Measurements from ENCODE around the gene TGFBI.

TGFBI gene

DNA sequence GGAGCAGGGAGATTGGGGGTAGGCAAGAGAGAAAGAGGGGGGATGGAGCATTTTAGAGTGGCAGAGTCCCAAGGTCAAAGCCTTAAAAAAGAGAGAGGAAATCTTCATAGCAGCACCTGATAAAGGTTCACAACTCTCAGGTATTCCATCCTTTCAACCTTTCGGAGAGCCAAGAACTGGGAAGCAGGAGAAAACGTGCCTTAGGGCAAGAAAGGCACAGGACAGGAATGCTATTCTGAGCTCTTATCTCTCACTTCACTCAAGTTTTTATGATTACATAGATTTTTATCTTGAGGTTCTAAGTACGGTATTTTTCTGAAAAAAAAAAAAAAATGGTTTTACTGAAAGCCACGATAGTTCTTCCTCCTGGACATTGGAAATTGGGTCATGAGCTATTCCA lies 69.4 kb downstream of the TGFBI start:
- no peak for DNase-seq

DNA sequence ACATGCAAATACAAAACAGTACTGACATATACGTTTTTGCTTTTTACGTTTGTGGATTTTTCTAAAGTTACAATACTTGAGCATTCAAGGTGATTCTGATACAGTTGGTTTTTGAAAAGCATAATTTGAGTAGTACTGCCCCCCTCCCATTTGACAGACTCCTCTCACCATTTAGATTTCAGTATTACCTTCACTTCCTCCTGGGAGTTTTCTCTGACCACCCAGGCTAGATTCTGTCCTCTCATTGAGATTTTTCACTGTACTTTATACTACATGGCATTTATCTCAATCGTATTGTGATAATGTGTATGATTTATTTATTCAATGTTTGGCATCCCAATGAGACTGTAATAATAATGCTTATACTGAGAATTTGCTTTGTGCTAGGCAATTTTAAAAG lies 71.1 kb downstream of the TGFBI start:
- no peak for DNase-seq

DNA sequence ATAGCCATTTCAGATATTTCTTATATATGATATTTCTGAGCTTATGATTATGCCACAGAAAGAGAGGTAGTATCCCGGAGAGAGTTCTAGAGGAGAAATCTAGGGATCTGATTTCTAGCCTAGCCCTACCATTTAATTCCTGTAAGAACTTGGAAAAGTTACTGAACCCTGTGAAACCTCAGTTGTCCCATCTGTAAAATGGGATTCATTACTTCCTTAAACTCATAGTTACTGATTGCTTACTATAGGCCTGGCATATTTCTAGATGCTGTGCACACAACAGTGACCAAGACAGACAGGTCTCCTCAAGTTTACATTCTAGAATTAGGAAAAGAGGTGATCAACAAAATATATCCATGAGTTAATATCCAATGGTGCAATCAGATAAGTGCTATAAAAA lies 73.1 kb downstream of the TGFBI start:
- no peak for DNase-seq

DNA sequence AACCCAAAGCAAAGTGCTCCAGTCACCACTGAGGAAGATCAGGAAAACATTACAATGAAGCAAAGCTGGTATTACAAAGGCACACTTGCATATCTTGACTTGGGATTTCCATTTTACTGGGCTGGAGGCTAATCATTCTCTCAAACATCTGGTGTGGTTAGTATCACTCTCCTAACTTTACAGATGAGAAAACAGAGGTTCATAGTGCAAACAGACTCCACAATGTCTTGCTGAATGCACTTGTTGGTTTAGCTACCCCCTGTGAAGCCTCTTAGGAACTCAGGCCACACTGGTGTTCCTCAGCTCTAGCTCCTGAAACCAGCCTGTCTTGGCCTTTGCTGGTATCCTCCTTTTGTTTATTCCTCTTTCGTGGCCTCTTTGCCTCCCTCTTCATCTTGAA lies 74.3 kb downstream of the TGFBI start:
- no peak for DNase-seq

DNA sequence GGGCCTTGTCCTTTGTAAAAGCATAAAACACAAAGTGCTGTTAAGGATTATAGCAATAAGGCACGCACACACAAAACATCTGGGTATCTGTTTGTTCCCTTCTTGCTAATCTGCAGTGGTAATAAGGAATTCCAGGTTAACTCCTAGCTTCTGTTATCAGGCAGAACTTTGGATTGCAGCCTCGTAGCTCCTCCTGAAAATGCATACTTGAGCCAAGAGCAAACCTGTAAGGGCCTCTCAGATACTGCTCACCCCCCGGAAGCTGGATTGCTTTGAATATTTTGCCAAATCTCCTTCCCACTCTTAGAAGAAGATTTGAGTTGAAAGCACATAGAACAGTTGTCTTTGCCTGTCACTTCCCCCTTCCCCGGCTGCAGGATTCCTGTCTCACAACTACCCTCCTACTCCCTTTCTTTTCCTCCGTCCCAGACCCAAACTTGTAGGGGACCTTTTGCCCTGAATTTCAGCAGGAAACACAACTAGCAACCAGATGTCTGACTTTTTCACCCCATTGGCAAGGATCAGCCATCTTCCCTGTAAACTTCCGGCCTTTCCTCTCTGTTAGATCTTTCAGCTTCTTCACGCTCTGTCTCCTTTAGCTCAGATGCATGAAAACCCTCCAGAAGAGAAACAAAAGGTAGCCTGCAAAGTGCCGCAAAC lies 75.6 kb downstream of the TGFBI start:
- DNase-seq = no peak

DNA sequence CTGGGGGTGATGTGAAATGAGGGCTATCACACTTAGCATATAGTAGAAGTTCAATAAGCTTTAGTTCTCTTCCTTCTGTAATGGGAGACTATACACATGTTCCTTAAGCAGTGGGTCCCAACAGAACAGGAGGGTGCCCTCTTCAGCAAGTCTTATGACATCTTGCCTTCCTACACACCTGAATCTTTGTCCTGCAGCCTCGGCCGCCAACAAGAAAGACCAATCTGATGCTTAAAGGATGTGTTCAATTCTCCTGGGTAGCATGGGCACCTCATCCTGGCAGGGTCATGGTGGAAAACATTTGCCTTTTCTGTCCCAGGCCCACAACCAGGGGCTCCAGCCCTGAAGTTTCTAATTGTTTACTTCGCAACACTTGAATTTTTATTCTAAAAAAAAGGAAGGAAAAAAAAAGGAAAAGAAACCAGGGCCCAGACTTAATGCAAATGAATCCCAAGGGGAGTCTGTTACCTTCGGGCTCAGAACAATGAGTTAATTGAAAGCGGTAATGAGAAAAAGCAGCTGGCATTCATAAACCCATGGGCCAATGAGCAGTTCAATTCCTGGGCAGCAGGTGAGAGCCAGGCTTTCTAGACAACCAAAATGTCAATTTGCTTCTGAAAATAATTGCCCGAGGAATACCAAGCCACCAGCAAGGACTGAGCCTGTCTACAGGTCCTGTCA lies 77.7 kb downstream of the TGFBI start:
- DNase-seq = no peak

DNA sequence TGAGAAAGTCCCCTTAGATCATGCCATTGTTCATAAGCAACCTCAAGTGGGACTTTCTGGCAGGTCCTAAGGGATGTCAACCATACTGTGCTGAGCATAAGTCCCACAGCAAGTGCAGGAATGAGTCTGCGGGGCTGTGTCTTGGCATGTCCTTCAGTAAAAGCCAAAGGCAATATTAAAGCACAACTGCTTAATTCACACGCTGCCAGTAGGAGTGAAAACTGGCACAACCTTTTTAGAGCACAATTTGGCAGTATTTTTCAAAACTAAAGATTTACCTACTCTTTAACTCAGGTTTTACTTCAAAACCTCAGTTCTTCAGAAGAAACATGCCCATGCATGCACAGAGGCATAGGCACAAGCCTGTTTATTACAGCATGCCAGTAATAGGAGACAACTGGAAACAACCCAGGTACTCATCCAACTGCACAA lies 79.4 kb downstream of the TGFBI start:
- no peak for DNase-seq

DNA sequence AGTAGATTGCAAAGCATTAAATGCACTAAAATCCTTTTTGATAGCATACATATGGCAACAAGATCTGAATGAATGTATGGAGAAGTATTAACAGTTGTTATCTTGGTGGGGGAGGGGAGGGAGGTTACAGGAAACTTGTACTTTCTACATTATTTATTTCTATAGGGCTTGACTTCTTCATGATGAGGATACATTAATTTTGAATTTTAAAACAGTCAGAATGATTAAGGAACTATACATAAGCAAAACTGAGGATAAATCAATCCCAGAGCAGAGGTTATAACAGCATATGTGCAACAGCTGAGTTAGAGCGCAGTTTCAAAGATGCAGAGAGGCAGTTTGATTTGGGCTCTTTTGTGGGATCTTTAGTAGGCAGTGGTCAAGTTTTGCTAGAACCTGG lies 80.0 kb downstream of the TGFBI start:
- DNase-seq = no peak

DNA sequence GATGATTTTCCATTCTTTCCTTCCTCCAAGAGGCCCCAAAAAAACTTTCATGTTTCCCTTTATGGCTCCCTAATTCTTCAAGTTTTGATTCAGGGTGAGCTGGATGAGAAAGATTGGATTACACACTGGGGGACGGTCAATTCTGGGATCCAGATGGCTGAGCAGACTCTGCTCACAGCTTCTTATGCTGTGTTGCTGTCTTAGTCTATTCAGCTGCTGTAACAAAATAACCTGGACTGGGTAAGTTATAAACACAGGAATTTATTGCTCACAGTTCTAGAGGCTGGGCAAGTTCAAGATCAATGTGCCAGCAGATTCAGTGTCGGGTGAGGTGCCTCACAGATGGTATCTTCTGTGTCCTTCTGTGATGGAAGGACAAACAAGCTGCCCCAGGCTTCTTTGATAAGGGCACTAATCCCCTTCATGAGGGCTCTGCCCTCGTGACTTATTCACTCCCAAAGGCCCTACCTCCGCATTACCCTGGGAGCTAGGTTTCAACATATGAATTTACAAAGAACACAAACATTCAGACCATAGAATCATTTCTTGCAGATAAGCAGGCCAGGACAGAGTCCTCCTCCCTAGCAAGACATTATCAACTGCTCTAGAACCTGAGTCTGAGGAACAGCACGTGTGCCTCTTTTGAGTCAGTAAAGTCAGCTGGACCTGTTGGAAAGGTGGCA lies 80.8 kb downstream of the TGFBI start:
- DNase-seq = no peak

Data from NCI-H187 treated with DMSO at 0.1 percent for 48 hours (cell line).